Endothelial cell of umbilical vein (primary cell): Measurements from ENCODE around the gene KIDINS220. TPM values are rescaled to one million over a fixed set of nuclear protein-coding genes. Genes with fewer than 3 reads are reported as not detected.

ENCODE experiments used
- BruUV-seq: library from RNA; stranded (reverse); fragments of 400-500 nt; replicated peaks from 2 replicates; lab custom pipeline; 2021; lab: Mats Ljungman, UMichigan
- CTCF ChIA-PET: fragments of 300-600, 350-600 bp; sonication (Branson Sonifier 250); formaldehyde crosslinking; loops from one replicate; lab custom pipeline; 2021; ENCODE audit warnings: antibody characterized with exemption, inconsistent platforms; lab: Charles Lee
- POLR2A ChIA-PET: fragments of 300-600, 350-600 bp; sonication (Branson Sonifier 250); formaldehyde crosslinking; loops from one replicate; lab custom pipeline; 2021; ENCODE audit warnings: antibody characterized with exemption, inconsistent platforms; lab: Charles Lee
- DNase-seq: peaks from one replicate; pipeline ENCODE4 v3.0.0-alpha.2; 2011; ENCODE audit warnings: low read depth, low spot score
- FAIRE-seq: peaks from 2 replicates; lab custom pipeline; 2011; peaks lifted over from hg19 to GRCh38; lab: Jason Lieb, UNC
- H2AFZ ChIP-seq: 2 replicates; pipeline ENCODE4 v1.6.0; 2012; ENCODE audit warnings: low read depth, low read length, control low read depth, inconsistent platforms
- H3K27ac ChIP-seq: 2 replicates; pipeline ENCODE4 v1.5.1; 2011; ENCODE audit warnings: low read depth, mild to moderate bottlenecking, control low read depth, low read length, moderate library complexity; ENCODE audit not compliant: insufficient read depth
- H3K27me3 ChIP-seq, 2 experiments: 2 replicates each; pipeline versions ENCODE4 v1.6.0 to v1.6.1; 2011; ENCODE audit warnings: low read length in 2 of 2, mixed read lengths in 1 of 2; ENCODE audit not compliant: control insufficient read depth in 2 of 2, insufficient read depth in 2 of 2
- H3K36me3 ChIP-seq, 2 experiments: 2 replicates in 1 of 2; 3 replicates in 1 of 2; pipeline ENCODE4 v1.5.1; 2011; ENCODE audit warnings: low read length in 2 of 2, mild to moderate bottlenecking in 1 of 2, moderate library complexity in 1 of 2; ENCODE audit not compliant: control insufficient read depth in 2 of 2, insufficient read depth in 2 of 2; ENCODE audit errors: extremely low read depth in 1 of 2
- H3K4me1 ChIP-seq: 3 replicates; pipeline ENCODE4 v1.5.1; 2011; ENCODE audit warnings: mild to moderate bottlenecking, low read length; ENCODE audit not compliant: control insufficient read depth, insufficient read depth; ENCODE audit errors: extremely low read depth
- H3K4me2 ChIP-seq: 2 replicates; pipeline ENCODE4 v1.6.1; 2011; ENCODE audit warnings: low read length, control low read depth, mixed read lengths; ENCODE audit not compliant: insufficient read depth
- H3K4me3 ChIP-seq, 3 experiments: fragments of 200-600 bp in 1 of 3; sonication (generic), shearing (Covaris generic) in 1 of 3; replicated peaks in 1 of 3; 2 replicates each; pipeline ENCODE4 v1.5.1; 2011 to 2016; ENCODE audit warnings: control low read depth in 3 of 3, low read length in 3 of 3, mild to moderate bottlenecking in 2 of 3, inconsistent platforms in 1 of 3, low read depth in 1 of 3, moderate library complexity in 1 of 3; ENCODE audit not compliant: insufficient read depth in 1 of 3
- H3K79me2 ChIP-seq: 2 replicates; pipeline ENCODE4 v1.6.0; 2012; ENCODE audit warnings: low read length, inconsistent platforms; ENCODE audit not compliant: control insufficient read depth, insufficient read depth
- H3K9ac ChIP-seq: replicated peaks from 2 replicates; pipeline ENCODE3; 2011; ENCODE audit warnings: low read length, control low read depth; ENCODE audit not compliant: insufficient read depth; ENCODE audit errors: extremely low read depth
- H3K9me1 ChIP-seq: replicated peaks from 3 replicates; pipeline ENCODE4 v1.6.0; 2011; ENCODE audit warnings: mild to moderate bottlenecking, low read length; ENCODE audit not compliant: control insufficient read depth, insufficient read depth; ENCODE audit errors: extremely low read depth
- H3K9me3 ChIP-seq: replicated peaks from 2 replicates; pipeline ENCODE4 v1.5.1; 2012; ENCODE audit warnings: low read length, inconsistent platforms; ENCODE audit not compliant: control insufficient read depth, insufficient read depth
- H4K20me1 ChIP-seq: replicated peaks from 2 replicates; pipeline ENCODE3; 2011; ENCODE audit warnings: mild to moderate bottlenecking, low read length; ENCODE audit not compliant: control insufficient read depth, insufficient read depth; ENCODE audit errors: extremely low read depth
- CTCF ChIP-seq, 2 donors: IDR thresholded peaks; 1 replicate in 1 of 2; 2 replicates in 1 of 2; pipeline ENCODE4 v1.5.1; 2011; ENCODE audit warnings: low read length in 2 of 2, mild to moderate bottlenecking in 2 of 2, moderate library complexity in 2 of 2, control low read depth in 1 of 2, inconsistent platforms in 1 of 2, low read depth in 1 of 2; ENCODE audit not compliant: insufficient read depth in 1 of 2; ENCODE audit errors: extremely low read depth in 1 of 2
- EZH2 ChIP-seq: IDR thresholded peaks from 2 replicates; pipeline ENCODE4 v1.6.1; 2012; ENCODE audit warnings: borderline replicate concordance, low read depth, mild to moderate bottlenecking, moderate library complexity, low read length, inconsistent platforms; ENCODE audit not compliant: severe bottlenecking
- FOS ChIP-seq: IDR thresholded peaks from 2 replicates; pipeline ENCODE4 v1.6.1; 2011; ENCODE audit warnings: mild to moderate bottlenecking, low read length, moderate library complexity, borderline replicate concordance; ENCODE audit not compliant: insufficient read depth
- GATA2 ChIP-seq: IDR thresholded peaks from 2 replicates; pipeline ENCODE4 v1.7.0; 2011; ENCODE audit warnings: low read depth, mild to moderate bottlenecking, moderate library complexity, mixed read lengths, low read length; ENCODE audit not compliant: insufficient read length, insufficient read depth
- JUN ChIP-seq: IDR thresholded peaks from 2 replicates; pipeline ENCODE4 v1.6.1; 2011; ENCODE audit warnings: borderline replicate concordance, low read depth; ENCODE audit not compliant: insufficient read length, insufficient read depth
- MAX ChIP-seq: IDR thresholded peaks from 2 replicates; pipeline ENCODE4 v1.6.1; 2011; ENCODE audit not compliant: insufficient read depth, insufficient read length
- MYC ChIP-seq: IDR thresholded peaks from one replicate; pipeline ENCODE4 v1.6.1; 2011; ENCODE audit warnings: mild to moderate bottlenecking, low read depth, low read length
- POLR2A ChIP-seq: IDR thresholded peaks from 2 replicates; pipeline ENCODE4 v1.6.1; 2012; ENCODE audit warnings: low read depth, mild to moderate bottlenecking, control low read depth, low read length
- POLR2AphosphoS5 ChIP-seq: IDR thresholded peaks from 2 replicates; pipeline ENCODE4 v1.6.1; 2012; ENCODE audit warnings: low read depth, mild to moderate bottlenecking, control low read depth, low read length, moderate library complexity; ENCODE audit not compliant: insufficient read depth
- dilution Hi-C: fragments of 300-500 bp; cut with MboI; formaldehyde crosslinking; loops from one replicate; pipeline ENCODE4 v1.15.0; 2019; ENCODE audit warnings: low sequenced_read_pairs; ENCODE audit not compliant: extremely low pct_ligation_motif_present
- intact Hi-C: fragments of 100-400 bp; cut with micrococcal nuclease; formaldehyde crosslinking; loops from one replicate; pipeline ENCODE4 v1.10.0; 2022
- polyA plus RNA-seq, 4 experiments: library from polyadenylated mRNA; depleted of rRNA in 3 of 4; stranded (reverse) in 3 of 4; unstranded in 1 of 4; fragments of >200 nt; gene quantifications; 2 replicates each; pipeline versions ENCODE4 v1.2.1 to v1.2.3, GENCODE V29; 2011 to 2012; ENCODE audit warnings: missing spikeins in 1 of 4
- total RNA-seq: library from RNA; stranded (reverse); gene quantifications from 2 replicates; pipeline ENCODE4 v1.2.3, GENCODE V29; 2021

KIDINS220 gene
- total and polyA plus RNA-seq, 2 donors (not counting 3 experiments of a cell fraction or from before 2014, with no cell fraction given), result 33.9 to 41.3 TPM

- ChIA-PET POLR2A (no interaction called here), CTCF (interaction anchor here (1.3 to 1.4 kb wide), 2 partner anchors 9 to 17 kb away, joined by 3 to 4 read pairs; no protein-coding TSS in a partner anchor)
- H4K20me1 ChIP-seq, result no peaks in the 10 kb centered on the region
- no peak overlapping the region for H3K4me2 ChIP-seq
- H3K9me3 ChIP-seq, result no peaks in the 10 kb centered on the region
- TF ChIP-seq JUN (no peak), POLR2AphosphoS5 (no peak), EZH2 (no peak), MYC (no peak), GATA2 (no peak), FOS (no peak), MAX (no peak), POLR2A (no peak), CTCF (IDR thresholded peaks at IDR 0.05; ENCODE audit: extremely low read depth in 1 of 2, insufficient read depth in 1 of 2, low read depth in 1 of 2, low read length in 2 of 2) (no peak)
- no peaks in the 10 kb centered on the region for H3K79me2 ChIP-seq
- no TSS peak for BruUV-seq
- H3K4me3 ChIP-seq, result no peak overlapping the region
- H3K27ac ChIP-seq, result no peak overlapping the region
- DNase-seq, result no peak
- H3K36me3 ChIP-seq, result peaks cover 2 to 9% of the 10 kb centered on the region in 2 experiments
- intact Hi-C loops (no loop called here), dilution Hi-C loops (no loop called here)
- H2AFZ ChIP-seq, result no peak overlapping the region
- FAIRE-seq, result no peak
- no peaks in the 10 kb centered on the region for H3K27me3 ChIP-seq
- H3K4me1 ChIP-seq, result no peaks in the 10 kb centered on the region
- H3K9ac ChIP-seq, result no peak overlapping the region
- H3K9me1 ChIP-seq, result no peaks in the 10 kb centered on the region
These were observed 83.8 kb downstream of the KIDINS220 start for GRCh38 chr2:8753609-8754008.
